ENCODE data around the gene KEAP1.

GRCh38 chr19:10518444-10519361 is 15.5 kb upstream of the KEAP1 start:
- TF ChIP-seq POLR2A (IDR thresholded peaks at IDR 0.05; ENCODE audit: low read depth, low read length) = no peak
- no peak for TF ChIP-seq POLR2AphosphoS5 (IDR thresholded peaks at IDR 0.05; ENCODE audit: low read depth, low read length)
